GM06990 (cell line): ENCODE measurements around the gene WDFY2.

Source experiments
- DNase-seq: peaks from one replicate; pipeline ENCODE4 v3.0.0-alpha.2; 2011; ENCODE audit not compliant: insufficient read length; ENCODE audit errors: extremely low read depth
- H3K27me3 ChIP-seq: replicated peaks from 2 replicates; pipeline ENCODE4 v1.6.0; 2011; ENCODE audit warnings: low read length; ENCODE audit not compliant: control insufficient read depth, insufficient read depth
- H3K36me3 ChIP-seq: 2 replicates; pipeline ENCODE4 v1.5.1; 2011; ENCODE audit warnings: low read length; ENCODE audit not compliant: control insufficient read depth, insufficient read depth
- H3K4me3 ChIP-seq: replicated peaks from 2 replicates; pipeline ENCODE4 v1.5.1; 2011; ENCODE audit warnings: low read depth, mild to moderate bottlenecking, control low read depth, low read length
- TF ChIP-seq, protein P1 (sequence below): IDR thresholded peaks from 2 replicates; pipeline ENCODE4 v1.5.1; 2011; ENCODE audit warnings: low read length, control low read depth, mild to moderate bottlenecking, inconsistent platforms; ENCODE audit not compliant: insufficient read depth, poor library complexity, severe bottlenecking

Gene WDFY2

DNA sequence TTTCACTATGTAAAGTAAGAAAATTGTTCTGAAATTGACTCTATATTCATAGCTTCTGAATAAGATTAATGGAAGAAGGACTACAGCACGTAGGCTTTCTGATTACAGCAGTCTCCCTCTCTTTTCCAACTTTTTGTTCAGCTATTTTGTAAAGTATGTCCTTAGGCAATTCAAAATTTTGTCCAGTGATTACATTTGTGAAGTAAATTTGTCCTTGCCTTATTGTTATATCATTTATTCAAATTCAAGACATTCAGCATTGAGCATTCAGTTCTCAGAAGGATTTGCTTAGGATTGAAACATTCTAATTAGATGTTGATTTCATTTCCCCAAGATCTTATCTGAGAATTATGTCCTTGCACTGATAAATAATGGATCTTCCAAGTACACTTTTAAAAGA, 76.6 kb downstream of the WDFY2 start:
- Histone ChIP-seq H3K36me3 (no peaks in the 10 kb centered on the region), H3K4me3 (no peak overlapping the region), H3K27me3 (no peaks in the 10 kb centered on the region)
- no peak for DNase-seq
- TF ChIP-seq, protein P1, sequence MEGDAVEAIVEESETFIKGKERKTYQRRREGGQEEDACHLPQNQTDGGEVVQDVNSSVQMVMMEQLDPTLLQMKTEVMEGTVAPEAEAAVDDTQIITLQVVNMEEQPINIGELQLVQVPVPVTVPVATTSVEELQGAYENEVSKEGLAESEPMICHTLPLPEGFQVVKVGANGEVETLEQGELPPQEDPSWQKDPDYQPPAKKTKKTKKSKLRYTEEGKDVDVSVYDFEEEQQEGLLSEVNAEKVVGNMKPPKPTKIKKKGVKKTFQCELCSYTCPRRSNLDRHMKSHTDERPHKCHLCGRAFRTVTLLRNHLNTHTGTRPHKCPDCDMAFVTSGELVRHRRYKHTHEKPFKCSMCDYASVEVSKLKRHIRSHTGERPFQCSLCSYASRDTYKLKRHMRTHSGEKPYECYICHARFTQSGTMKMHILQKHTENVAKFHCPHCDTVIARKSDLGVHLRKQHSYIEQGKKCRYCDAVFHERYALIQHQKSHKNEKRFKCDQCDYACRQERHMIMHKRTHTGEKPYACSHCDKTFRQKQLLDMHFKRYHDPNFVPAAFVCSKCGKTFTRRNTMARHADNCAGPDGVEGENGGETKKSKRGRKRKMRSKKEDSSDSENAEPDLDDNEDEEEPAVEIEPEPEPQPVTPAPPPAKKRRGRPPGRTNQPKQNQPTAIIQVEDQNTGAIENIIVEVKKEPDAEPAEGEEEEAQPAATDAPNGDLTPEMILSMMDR = no peak

DNA sequence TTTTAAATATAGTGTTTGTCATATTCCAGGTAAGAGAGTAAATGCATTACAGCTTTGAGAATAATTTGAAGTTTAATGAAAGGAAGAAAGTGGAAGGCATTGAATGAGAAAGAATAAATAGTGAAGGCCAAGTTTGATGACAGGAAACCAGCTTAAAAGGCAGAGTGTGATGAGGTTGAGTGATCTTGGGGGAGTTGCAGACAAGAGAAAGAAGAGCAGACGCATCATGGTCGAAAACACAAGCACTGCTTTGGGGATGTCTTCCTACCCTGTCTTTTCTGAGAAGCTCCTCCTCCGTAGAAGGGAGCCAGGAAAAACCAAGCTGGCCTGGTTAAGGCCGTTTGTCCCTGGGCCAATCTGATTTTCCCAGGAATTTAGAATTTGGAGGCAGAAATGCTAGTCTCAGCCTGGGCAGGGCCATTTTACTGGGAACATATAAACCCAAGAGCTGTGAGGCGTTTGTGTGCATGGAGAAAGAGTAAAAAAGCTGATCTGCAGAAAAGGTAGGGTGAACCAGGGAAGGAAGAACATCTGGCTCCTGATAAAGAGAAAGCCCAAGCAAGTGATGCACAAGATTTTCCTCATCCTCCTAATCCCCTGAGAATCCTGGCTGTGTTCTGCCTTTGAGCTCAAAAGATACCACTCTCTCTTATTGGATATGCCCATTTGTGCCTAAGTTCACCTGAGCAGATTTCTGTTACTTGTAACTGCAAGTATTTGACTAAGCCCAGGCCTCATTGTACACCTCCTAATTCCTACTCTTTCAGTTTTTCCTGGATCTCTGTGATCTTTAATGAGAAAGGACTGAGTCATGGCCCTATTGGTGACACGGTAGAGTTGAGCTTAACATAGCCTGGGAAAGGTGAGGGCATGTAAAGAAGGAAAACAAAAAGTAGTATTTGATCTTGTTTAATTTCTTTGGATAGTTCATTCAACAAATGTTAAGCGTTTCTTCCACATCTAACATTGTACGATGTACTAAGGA, 80.0 kb downstream of the WDFY2 start:
- TF ChIP-seq, protein P1 = no peak
- Histone ChIP-seq H3K27me3 (no peaks in the 10 kb centered on the region), H3K4me3 (no peak overlapping the region), H3K36me3 (no peaks in the 10 kb centered on the region)
- no peak for DNase-seq

DNA sequence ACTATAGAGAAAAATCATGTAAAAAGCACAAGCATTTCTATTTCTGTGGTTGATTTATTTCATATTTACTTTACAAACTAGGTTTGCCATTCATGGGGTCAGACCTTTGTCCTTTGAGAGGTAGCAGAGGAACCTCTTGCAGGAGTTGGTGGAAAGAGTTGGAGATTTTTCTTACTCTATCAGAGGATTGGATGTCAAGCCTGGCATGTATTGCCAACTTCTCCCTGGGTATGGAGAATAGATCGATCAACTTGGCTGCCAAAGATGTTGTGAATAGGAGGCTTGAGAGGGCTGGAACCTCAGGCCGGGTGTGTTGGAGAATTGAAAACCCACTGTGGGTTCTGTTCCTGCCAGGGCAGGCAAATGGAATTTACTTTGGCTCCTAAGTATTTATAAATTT, 81.2 kb downstream of the WDFY2 start:
- no peak for DNase-seq
- Histone ChIP-seq H3K27me3 (no peaks in the 10 kb centered on the region), H3K36me3 (no peaks in the 10 kb centered on the region), H3K4me3 (no peak overlapping the region)
- TF ChIP-seq, protein P1 = no peak

DNA sequence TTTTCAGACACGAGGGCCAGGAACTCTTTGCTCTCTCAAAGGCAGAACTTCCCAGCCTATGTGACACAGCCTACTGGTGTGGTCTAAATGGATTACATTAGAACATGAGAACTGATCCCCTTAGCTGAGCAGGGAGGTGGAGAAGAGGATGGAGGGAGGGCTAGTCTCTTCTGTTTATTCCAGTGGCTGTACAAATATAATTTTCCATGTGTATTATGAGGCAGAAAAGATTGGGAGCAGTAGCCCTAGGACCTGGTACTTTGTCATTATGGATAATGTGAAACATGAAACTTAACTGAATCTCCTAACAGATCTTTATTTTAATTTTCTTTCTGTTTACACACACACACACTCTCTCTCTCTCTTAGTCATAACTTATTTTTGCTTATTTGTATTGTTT, 82.1 kb downstream of the WDFY2 start:
- H3K36me3 ChIP-seq = no peaks in the 10 kb centered on the region
- H3K4me3 ChIP-seq = no peak overlapping the region
- DNase-seq = no peak
- no peaks in the 10 kb centered on the region for H3K27me3 ChIP-seq
- TF ChIP-seq, protein P1 = no peak

DNA sequence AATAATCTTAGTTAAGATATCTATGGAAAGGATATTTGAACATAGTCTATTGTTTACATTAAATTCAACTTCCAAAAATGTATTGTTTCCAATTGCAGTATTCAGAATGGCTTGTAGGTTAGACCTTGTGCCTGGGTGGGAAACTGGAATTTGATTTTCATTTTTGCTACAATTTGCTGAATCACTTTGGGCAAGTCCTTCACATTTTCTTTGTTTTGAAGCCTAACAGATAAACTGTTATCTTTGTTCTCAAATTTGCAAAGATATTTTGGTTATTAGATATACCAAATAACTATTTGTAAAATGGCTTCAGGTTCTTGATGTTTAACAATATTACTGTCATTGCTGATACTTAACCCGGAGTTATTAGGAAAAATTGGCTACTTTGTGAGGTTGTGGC, 82.6 kb downstream of the WDFY2 start:
- DNase-seq = no peak
- no peaks in the 10 kb centered on the region for H3K36me3 ChIP-seq
- TF ChIP-seq, protein P1 = no peak
- H3K4me3 ChIP-seq = no peak overlapping the region
- no peaks in the 10 kb centered on the region for H3K27me3 ChIP-seq
